GM21447 (cell line): Measurements from ENCODE around the gene MRPL52.
"Not testable (repeated sequence)": the region's sequence is repeated elsewhere in the genome, so short reads cannot be mapped to it uniquely, and the experiment has no call there.

Experiments
- ATAC-seq: cut with Tn5 transposase; IDR thresholded peaks from one replicate; pipeline ENCODE4 v1.9.1; 2021; ENCODE audit not compliant: unreplicated experiment

The MRPL52 gene

GRCh38 chr14:22808388-22809209 is 21.1 kb upstream of the MRPL52 start:
- ATAC-seq = no peak

DNA sequence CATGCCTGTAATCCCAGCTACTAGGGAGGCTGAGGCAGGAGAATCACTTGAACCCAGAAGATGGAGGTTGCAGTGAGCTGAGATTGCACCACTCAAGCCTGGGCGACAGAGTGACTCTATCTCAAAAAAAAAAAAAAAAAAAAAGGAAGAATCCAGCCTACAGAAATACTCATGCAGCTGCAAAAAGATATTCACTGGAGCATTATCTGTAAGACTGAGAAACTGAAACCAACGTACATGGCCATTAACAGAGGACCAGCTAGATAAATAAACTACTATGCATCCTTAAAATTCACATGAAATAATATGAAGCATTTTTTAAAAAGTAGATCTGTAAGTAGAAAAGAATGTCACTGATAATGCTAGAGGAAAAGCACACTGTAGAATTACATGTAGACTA is 18.0 kb upstream of the MRPL52 start:
- ATAC-seq = no peak

GRCh38 chr14:22812744-22813143 is 16.9 kb upstream of the MRPL52 start:
- ATAC-seq = no peak

- no peak for ATAC-seq
Observed at GRCh38 chr14:22813145-22813544, 16.5 kb upstream of the MRPL52 start.

- no peak for ATAC-seq
Observed at GRCh38 chr14:22814373-22814772, 15.3 kb upstream of the MRPL52 start.

GRCh38 chr14:22814941-22815713 is 14.6 kb upstream of the MRPL52 start, which contains the start of gene SLC7A7:
TSS of gene SLC7A7 (minus strand) at chr14:22815435. CDS start at chr14:22813398, 2,037 bp downstream.
- no peak for ATAC-seq

DNA sequence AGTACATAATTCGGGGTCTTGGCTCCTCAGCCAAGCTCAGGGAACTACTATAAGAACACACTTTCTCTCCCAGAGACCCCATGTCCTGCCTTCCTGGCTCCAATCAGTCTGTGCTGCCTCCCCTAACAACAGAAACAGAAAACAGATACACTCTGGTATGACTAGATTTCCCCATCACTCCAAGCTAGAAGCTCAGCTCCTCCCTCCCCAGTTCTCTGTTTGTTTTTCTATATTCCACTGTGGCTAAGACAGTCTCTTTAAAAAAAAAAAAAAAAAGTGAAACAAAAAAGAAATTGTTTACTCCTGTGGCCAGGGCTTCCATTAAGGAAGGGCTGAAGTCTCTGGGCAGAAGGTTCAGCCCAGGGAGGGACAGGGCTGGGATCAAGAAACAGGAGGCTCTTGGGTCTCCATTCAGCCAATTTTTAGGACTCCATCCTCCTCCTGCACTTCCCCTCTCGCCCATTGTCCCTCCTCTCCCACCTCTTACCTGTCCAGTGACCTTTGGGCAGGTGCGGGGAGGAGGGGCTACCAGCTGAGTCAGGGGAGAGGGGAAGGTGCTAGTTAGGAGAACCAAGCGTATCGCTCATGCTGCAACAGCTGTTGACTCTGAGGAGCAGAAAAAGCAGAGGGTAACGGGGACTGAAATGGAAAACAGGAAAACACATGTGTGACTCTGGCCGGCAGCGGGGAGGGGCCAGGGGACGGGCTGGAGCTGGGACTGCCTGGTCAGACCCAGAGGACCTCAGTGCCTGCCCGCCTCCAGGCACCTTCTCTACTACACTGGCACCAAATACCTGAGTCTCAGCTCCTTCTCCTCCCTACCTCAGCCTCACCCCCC is 10.3 kb upstream of the MRPL52 start:
- peak; percentile 47 for ATAC-seq

DNA sequence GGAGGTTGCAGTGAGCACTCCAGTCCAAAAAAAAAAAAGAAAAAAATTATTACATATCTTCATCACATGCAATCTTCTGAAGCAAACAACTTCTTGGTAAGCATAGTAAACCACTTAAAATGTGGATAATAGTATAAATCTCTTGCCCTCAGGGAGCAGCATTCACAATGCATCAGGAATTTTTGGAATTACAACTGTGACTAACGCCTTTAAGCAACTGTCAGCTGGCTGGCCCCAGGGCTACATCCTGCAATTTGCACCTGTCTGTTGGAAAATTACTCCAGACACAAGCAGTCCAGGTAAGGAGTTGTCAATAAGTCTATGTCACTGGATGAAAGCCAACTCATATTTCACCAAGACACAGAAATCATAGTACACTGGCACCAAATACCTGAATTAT is 9.0 kb upstream of the MRPL52 start:
- ATAC-seq = no peak

DNA sequence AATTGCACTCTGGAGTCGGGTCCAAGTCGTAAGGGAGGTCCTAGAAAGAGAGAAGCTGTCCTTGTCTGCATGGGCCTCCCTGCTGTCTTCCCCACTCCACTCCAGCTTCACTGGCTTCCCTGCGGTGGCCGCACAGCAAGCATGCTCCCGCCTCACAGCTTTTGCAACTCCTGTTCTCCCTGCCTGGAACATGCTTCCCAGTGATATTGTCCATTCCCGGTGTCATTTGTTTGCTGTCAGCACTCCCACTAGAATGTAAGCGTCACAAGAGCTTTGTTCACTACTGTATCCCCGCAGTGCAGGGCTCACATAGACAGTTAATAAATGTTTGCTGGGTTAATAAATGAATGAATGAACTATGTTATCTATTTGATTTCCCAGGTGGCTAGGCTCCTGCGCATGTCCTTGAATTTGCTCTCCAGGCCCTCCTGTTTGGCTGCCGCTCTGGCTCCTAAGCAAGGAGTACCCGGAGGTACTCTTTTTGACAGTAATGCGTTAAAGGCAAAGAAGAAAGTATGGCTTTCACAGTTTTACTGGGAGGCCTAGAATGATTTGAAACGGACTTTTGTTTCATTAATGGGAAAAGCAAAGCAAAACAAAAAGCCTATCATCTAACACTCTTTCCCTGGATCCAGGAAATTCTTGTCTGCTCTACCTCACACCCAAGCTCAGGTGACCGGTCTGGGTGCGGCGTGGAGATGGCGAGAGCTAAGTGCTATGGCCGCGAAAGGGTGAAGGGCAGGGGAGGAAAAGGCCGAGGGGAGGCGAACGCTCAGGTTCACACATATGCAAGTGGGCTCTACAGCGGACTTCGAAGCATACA is 8.3 kb upstream of the MRPL52 start:
- ATAC-seq = no peak

GRCh38 chr14:22822016-22822570 is 7.6 kb upstream of the MRPL52 start:
- ATAC-seq = no peak

- ATAC-seq = no peak
Observed at GRCh38 chr14:22822571-22823098, 7.1 kb upstream of the MRPL52 start.

- ATAC-seq = no peak
Observed at GRCh38 chr14:22824711-22825359, 4.9 kb upstream of the MRPL52 start.

DNA sequence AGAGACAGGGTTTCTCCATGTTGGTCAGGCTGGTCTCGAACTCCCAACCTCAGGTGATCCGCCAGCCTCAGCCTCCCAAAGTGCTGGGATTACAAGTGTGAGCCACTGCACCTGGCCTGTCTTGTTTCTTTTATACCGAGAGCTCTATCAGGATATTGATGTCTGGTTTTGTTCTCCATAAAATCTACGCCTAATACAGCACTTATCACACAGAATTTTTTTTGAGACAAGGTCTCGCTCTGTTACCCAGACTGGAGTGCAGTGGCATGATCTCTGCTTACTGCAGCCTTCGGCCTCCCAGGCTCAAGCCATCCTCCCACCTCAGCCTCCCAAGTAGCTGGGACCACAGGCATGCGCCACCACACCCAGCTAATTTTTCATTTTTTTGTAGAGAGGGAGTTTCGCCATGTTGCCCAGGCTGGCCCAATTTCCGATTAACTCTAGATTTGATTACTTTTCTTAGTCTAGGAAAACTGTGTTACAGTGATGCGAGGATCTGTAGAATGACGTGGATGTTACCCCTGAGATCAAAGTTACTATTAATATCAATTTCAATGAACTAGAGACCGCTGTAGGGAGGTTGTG is 519 bp upstream of the MRPL52 start:
- not testable (repeated sequence) for ATAC-seq

DNA sequence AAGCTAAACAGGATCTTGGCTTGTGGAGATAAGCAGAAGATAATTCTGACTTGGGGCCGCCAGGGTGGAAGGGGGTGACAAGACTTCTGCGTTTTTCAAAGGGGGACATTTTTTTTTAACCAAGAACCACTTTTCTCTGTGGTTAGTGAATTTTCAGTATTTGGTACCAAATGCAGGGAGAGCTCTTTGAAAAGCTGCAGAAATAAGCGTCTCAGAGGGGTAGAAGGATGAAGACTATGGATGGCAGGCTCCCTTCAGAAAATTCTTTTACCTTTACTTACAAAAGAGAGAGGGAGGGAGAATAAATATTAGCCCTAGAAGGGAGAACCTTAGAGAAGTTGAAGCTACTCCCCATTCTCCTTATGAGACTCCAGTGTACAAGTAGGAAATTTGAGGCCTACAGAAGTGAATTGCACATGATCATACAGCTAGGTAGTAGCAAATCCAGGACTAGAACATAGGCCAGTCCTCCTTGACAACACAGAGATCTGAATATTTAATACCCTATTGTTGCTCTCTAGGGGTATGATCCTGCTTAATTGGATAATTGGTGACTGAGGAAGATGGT is 840 bp downstream of the MRPL52 start:
- ATAC-seq = no peak

DNA sequence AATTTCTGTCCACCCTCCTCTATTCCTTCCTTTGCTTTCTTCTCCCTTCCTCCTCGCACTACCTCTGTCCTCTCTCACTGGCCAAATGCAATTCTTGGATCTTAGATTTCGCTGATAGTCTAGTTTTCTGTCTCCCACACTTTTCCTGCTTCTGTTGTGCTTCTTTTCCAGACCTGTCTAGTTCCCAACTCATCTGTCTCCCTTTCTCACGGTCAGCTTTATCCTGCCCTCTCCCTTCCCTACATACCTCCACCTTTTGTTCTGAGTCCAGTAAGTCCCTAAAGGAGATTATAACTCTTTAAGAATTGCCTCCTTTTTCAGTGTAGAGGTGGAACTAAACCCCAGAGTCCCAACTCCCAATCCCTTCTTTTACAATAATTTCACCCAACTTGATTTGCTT is 5.8 kb downstream of the MRPL52 start:
- ATAC-seq = no peak

- ATAC-seq = no peak
Observed at GRCh38 chr14:22836301-22837113, 6.8 kb downstream of the MRPL52 start, which contains the start of gene MMP14. TSS of gene MMP14 (plus strand) at chr14:22836585. CDS start at chr14:22836818, 233 bp downstream.

- no peak for ATAC-seq
Observed at GRCh38 chr14:22837114-22837749, 7.5 kb downstream of the MRPL52 start.
